C4-2B (cell line): ENCODE data around the gene HSPA4.

ENCODE experiments used
- ZFX ChIP-seq: fragments of 450-650 bp; IDR thresholded peaks from 2 replicates; pipeline ENCODE4 v1.6.1; 2017
- TF ChIP-seq, protein P1 (sequence below): fragments of 450-650 bp; conservative IDR thresholded peaks from 2 replicates; pipeline ENCODE4 v1.5.1; 2017; ENCODE audit warnings: mild to moderate bottlenecking

DNA sequence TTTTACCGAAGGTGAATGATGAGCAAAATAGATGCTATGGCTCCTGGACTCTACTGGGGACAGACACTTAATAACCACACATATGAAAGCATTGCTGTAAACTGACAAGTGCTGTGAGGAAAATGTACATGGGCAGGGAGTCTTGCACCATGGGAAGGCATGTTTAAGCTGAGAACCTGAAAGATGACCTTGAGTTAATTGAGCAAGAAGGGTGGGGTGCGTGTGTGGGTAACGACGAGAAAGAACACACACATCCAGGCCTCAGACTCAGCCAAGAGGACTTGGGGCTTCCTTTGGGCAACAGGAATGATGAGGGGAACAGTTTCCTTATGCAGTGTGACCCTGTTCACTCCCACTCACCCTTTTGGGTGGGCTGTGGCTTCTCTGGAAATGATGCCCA is 73.1 kb downstream of the HSPA4 start:
- TF ChIP-seq, protein P1, sequence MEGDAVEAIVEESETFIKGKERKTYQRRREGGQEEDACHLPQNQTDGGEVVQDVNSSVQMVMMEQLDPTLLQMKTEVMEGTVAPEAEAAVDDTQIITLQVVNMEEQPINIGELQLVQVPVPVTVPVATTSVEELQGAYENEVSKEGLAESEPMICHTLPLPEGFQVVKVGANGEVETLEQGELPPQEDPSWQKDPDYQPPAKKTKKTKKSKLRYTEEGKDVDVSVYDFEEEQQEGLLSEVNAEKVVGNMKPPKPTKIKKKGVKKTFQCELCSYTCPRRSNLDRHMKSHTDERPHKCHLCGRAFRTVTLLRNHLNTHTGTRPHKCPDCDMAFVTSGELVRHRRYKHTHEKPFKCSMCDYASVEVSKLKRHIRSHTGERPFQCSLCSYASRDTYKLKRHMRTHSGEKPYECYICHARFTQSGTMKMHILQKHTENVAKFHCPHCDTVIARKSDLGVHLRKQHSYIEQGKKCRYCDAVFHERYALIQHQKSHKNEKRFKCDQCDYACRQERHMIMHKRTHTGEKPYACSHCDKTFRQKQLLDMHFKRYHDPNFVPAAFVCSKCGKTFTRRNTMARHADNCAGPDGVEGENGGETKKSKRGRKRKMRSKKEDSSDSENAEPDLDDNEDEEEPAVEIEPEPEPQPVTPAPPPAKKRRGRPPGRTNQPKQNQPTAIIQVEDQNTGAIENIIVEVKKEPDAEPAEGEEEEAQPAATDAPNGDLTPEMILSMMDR = no peak
- TF ChIP-seq ZFX = no peak
